Ovary (tissue), 9 donors: ENCODE results near the gene BBS10. TPM values are rescaled to one million over a fixed set of nuclear protein-coding genes. Genes with fewer than 3 reads are reported as not detected.

Experiments
- DNase-seq, 5 donors: peaks; one replicate each; pipeline ENCODE4 v3.0.0-alpha.2; 2019 to 2020
- H3K27ac ChIP-seq, 2 donors: fragments of 200-600 bp; one replicate each; pipeline versions ENCODE4 v1.5.1 to v1.8.0; 2019 to 2022
- H3K27me3 ChIP-seq: fragments of 200-600 bp; one replicate; pipeline ENCODE4 v1.8.0; 2022
- H3K36me3 ChIP-seq: fragments of 200-600 bp; sonication (generic); one replicate; pipeline ENCODE4 v1.5.1; 2019
- H3K4me1 ChIP-seq: one replicate; pipeline ENCODE4 v1.8.1; 2013; ENCODE audit warnings: mild to moderate bottlenecking, moderate library complexity; ENCODE audit not compliant: insufficient read depth
- H3K4me3 ChIP-seq: fragments of 200-600 bp; sonication (generic); one replicate; pipeline ENCODE4 v1.5.1; 2017
- H3K9me3 ChIP-seq, 2 donors: fragments of 200-600 bp in 1 of 2; sonication (generic) in 1 of 2; one replicate each; pipeline versions ENCODE4 v1.5.1 to v1.8.1; 2013 to 2019; ENCODE audit warnings: mild to moderate bottlenecking in 1 of 2, moderate library complexity in 1 of 2
- EP300 ChIP-seq: sonication (generic); formaldehyde crosslinking; IDR thresholded peaks from one replicate; pipeline ENCODE4 v1.6.1; 2017; ENCODE audit warnings: antibody characterized with exemption
- POLR2A ChIP-seq: fragments of 450-650 bp; IDR thresholded peaks from one replicate; pipeline ENCODE4 v1.6.1; 2017; ENCODE audit warnings: antibody characterized with exemption, mild to moderate bottlenecking, moderate library complexity
- WGBS, 3 donors: extraction: QIAGEN DNeasy Blood & Tissue Kit in 1 of 3; methylation state at CpG; one replicate each; pipeline versions ENCODE4 v1.1.5 to v1.1.7; 2013 to 2017; 5-methylcytosine and 5-hydroxymethylcytosine counted together
- intact Hi-C, 4 donors: fragments of 100-400 bp; cut with DNase I; formaldehyde crosslinking; loops; one replicate each; pipeline versions ENCODE4 v1.11.0 to v1.15.1; 2022 to 2023
- polyA plus RNA-seq, 2 donors: library from polyadenylated mRNA; stranded (reverse); fragments of 200-250 nt in 1 of 2; fragments of 350-450 nt in 1 of 2; fragmentation: Illumina TruSeq in 1 of 2; extraction: RNeasy Lipid Tissue Mini Kit (QIAGEN cat#74804) in 1 of 2; gene quantifications; one replicate each; pipeline ENCODE4 v1.2.3, GENCODE V29; 2013 to 2014
- total RNA-seq, 7 donors: library from RNA; depleted of rRNA in 2 of 7; stranded (reverse); fragments of >200 nt in 2 of 7; fragmentation: NEBNext Ultra II Directional in 3 of 7; extraction: Animal tissue kit (Norgen Biotek cat#: 25700) in 3 of 7; gene quantifications; one replicate each; pipeline versions ENCODE4 v1.1.0 to v1.2.4, GENCODE V29; 2016 to 2023
- TF ChIP-seq, protein P1 (sequence below), 3 donors: fragments of 450-650 bp in 2 of 3; fragments of 200-600 bp in 1 of 3; IDR thresholded peaks; one replicate each; pipeline versions ENCODE4 v1.5.1 to v1.8.0; 2016 to 2022; ENCODE audit warnings: antibody characterized with exemption in 3 of 3, mild to moderate bottlenecking in 1 of 3
- donor health status: DM: no; HTN: no; CAD: no; lungs with moderate emphysema.
- donor health status: DM: no; HTN: no; CAD: no.
- donor health status: Bipolar disorder and iron deficiency.
- donor health status: DM: yes; HTN: yes; CAD: no.
- donor health status: DM: no; HTN: no; CAD: no.
- donor health status: DM: yes; HTN: yes; CAD: no.

BBS10 gene
- total and polyA plus RNA-seq, 9 donors: 8.3 to 14.8 (median 12.0) TPM

GRCh38 chr12:76340680-76341435 is 7.4 kb downstream of the BBS10 start:
- intact Hi-C loops: no loop called here
- TF ChIP-seq POLR2A: no peak
- no peak for TF ChIP-seq EP300
- TF ChIP-seq, protein P1, sequence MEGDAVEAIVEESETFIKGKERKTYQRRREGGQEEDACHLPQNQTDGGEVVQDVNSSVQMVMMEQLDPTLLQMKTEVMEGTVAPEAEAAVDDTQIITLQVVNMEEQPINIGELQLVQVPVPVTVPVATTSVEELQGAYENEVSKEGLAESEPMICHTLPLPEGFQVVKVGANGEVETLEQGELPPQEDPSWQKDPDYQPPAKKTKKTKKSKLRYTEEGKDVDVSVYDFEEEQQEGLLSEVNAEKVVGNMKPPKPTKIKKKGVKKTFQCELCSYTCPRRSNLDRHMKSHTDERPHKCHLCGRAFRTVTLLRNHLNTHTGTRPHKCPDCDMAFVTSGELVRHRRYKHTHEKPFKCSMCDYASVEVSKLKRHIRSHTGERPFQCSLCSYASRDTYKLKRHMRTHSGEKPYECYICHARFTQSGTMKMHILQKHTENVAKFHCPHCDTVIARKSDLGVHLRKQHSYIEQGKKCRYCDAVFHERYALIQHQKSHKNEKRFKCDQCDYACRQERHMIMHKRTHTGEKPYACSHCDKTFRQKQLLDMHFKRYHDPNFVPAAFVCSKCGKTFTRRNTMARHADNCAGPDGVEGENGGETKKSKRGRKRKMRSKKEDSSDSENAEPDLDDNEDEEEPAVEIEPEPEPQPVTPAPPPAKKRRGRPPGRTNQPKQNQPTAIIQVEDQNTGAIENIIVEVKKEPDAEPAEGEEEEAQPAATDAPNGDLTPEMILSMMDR (IDR thresholded peaks at IDR 0.05): no peak
- 86 to 91% (median 89%) methylated on average over 9 of the region's 9 CpGs for WGBS, 3 donors
- no peak overlapping the region for H3K4me3 ChIP-seq
- DNase-seq: no peak
- H3K4me1 ChIP-seq: no peaks in the 10 kb centered on the region
- H3K27ac ChIP-seq: no peak overlapping the region
- no peaks in the 10 kb centered on the region for H3K9me3 ChIP-seq
- no peaks in the 10 kb centered on the region for H3K36me3 ChIP-seq
- H3K27me3 ChIP-seq: no peaks in the 10 kb centered on the region

DNA sequence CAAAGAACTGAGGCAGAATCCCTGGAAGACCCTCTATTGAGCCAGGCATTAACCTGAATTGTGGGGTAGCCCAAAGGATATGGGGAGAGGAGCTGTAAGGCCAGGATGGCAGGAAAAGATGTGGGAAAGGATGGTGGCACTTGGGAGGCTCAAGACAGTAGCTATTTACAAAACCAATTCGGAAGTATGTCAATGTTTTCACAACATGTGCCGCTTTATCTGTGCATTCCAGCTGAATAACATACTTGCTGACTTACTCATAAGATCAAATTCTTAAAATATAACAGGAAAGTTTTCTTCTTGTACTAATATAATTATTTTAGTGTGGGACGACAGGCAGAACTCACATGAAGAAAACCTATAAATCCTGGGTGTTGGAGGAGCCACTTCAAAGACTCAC is 10.6 kb downstream of the BBS10 start:
- no peak overlapping the region for H3K4me3 ChIP-seq

DNA sequence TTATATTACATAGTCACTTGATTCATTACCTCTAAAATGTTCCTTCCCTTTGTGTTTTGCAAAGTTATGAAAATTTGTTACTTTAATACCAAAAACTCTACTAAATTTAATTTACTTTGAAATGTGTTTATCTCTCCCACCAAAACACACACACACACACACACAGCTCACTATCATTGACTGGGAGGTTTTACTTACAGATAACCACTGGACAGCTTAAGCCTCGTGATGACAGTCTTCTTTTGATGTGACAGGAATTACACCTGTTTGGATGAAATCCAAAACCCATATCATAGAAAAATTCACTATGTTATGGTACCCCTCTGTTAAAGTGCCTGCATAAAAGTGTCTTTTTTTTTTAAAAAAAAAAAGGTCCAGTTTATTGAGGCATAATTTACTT is 15.6 kb downstream of the BBS10 start:
- DNase-seq: no peak
- Histone ChIP-seq H3K9me3 (no peaks in the 10 kb centered on the region), H3K4me1 (no peaks in the 10 kb centered on the region), H3K36me3 (no peaks in the 10 kb centered on the region), H3K27ac (no peak overlapping the region), H3K4me3 (no peak overlapping the region), H3K27me3 (no peaks in the 10 kb centered on the region)
- WGBS, 3 donors: 17 to 20% (median 20%) methylated on average over 1 of the region's 1 CpG
- no peak for TF ChIP-seq POLR2A
- TF ChIP-seq EP300: no peak
- TF ChIP-seq, protein P1 (IDR thresholded peaks at IDR 0.05): no peak
- intact Hi-C loops: no loop called here

More for the DNA sequence above, 10.6 kb downstream of the BBS10 start:
- DNase-seq: no peak
- no peaks in the 10 kb centered on the region for H3K27me3 ChIP-seq
- no peak for TF ChIP-seq EP300
- TF ChIP-seq POLR2A: no peak
- TF ChIP-seq, protein P1 (IDR thresholded peaks at IDR 0.05): no peak
- WGBS, 3 donors: 5 to 30% (median 7%) methylated on average over 3 of the region's 3 CpGs
- H3K9me3 ChIP-seq: no peaks in the 10 kb centered on the region
- intact Hi-C loops: loop anchor here in 1 of 4 donors (5.0 kb wide), 1 partner anchor 795 kb away; no protein-coding TSS in a partner anchor
- no peaks in the 10 kb centered on the region for H3K36me3 ChIP-seq
- no peak overlapping the region for H3K27ac ChIP-seq
- no peaks in the 10 kb centered on the region for H3K4me1 ChIP-seq

DNA sequence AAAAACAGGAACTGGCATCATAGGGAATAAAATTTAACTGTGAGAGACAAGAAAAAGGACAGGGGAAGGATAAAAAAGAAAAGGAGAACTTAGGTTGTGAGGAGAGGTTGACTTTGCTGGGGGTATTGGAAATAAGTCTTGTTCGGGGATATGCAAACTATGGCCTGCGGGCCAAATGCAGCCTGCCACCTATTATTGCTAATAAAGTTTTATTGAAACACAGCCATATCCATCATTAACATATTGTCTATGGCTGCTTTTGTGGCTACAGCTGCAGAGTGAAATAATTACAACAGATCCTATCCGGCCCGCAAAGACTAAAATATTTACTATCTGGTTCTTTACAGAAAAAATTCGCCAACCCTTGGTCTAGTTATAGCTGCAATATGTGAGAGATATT is 18.6 kb downstream of the BBS10 start:
- Histone ChIP-seq H3K9me3 (no peaks in the 10 kb centered on the region), H3K36me3 (no peaks in the 10 kb centered on the region), H3K4me3 (no peak overlapping the region), H3K27me3 (no peaks in the 10 kb centered on the region), H3K4me1 (no peaks in the 10 kb centered on the region), H3K27ac (no peak overlapping the region)
- TF ChIP-seq POLR2A (no peak), EP300 (no peak)
- TF ChIP-seq, protein P1 (IDR thresholded peaks at IDR 0.05): no peak
- 94 to 96% (median 96%) methylated on average over 5 of the region's 5 CpGs for WGBS, 3 donors
- intact Hi-C loops: no loop called here
- no peak for DNase-seq
